ENCODE results near the gene CHDH. TPM values are rescaled to one million over a fixed set of nuclear protein-coding genes. Genes with fewer than 3 reads are reported as not detected.

The CHDH gene
- total and polyA plus RNA-seq, 7 donors: 0.29 to 6.1 (median 2.0) TPM

GRCh38 chr3:53791317-53791716 is 54.9 kb downstream of the CHDH start:
- 74 to 86% (median 82%) methylated on average over 7 of the region's 7 CpGs for WGBS, 3 donors
- no peak overlapping the region for H3K4me3 ChIP-seq
- DNase-seq (no peak), ATAC-seq (no peak)
- intact Hi-C loops (cut with DNase I): no loop called here
- no peak for TF ChIP-seq CTCF (IDR thresholded peaks at IDR 0.05)
- no peaks in the 10 kb centered on the region for H3K36me3 ChIP-seq (ENCODE audit: insufficient read depth in 1 of 2, low read depth in 1 of 2)
- H3K4me1 ChIP-seq: no peaks in the 10 kb centered on the region
- peaks cover 0 to 38% (median 4%) of the 10 kb centered on the region in 3 donors for H3K27me3 ChIP-seq (ENCODE audit: insufficient read depth in 3 of 3, low read length in 2 of 3)
- no peaks in the 10 kb centered on the region for H3K9me3 ChIP-seq
- H3K27ac ChIP-seq: no peak overlapping the region

- ATAC-seq: no peak
- intact Hi-C loops (cut with DNase I): no loop called here
Measured at GRCh38 chr3:53790470-53790869, 55.7 kb downstream of the CHDH start.

GRCh38 chr3:53789459-53789858 is 56.8 kb downstream of the CHDH start:
- 82 to 87% (median 85%) methylated on average over 16 of the region's 16 CpGs for WGBS, 3 donors
- ATAC-seq: no peak
- Histone ChIP-seq H3K36me3 (ENCODE audit: insufficient read depth in 1 of 2, low read depth in 1 of 2) (no peaks in the 10 kb centered on the region), H3K4me1 (no peaks in the 10 kb centered on the region), H3K4me3 (no peak overlapping the region), H3K9me3 (no peaks in the 10 kb centered on the region), H3K27ac (no peak overlapping the region), H3K27me3 (ENCODE audit: insufficient read depth in 3 of 3, low read length in 2 of 3) (peaks cover 0 to 21% (median 4%) of the 10 kb centered on the region in 3 donors)
- intact Hi-C loops (cut with DNase I): no loop called here
- no peak for DNase-seq
- no peak for TF ChIP-seq CTCF (IDR thresholded peaks at IDR 0.05)

More at GRCh38 chr3:53790470-53790869, 55.7 kb downstream of the CHDH start:
- no peak for TF ChIP-seq CTCF (IDR thresholded peaks at IDR 0.05)
- Histone ChIP-seq H3K4me3 (no peak overlapping the region), H3K4me1 (no peaks in the 10 kb centered on the region), H3K27ac (no peak overlapping the region), H3K9me3 (no peaks in the 10 kb centered on the region), H3K36me3 (ENCODE audit: insufficient read depth in 1 of 2, low read depth in 1 of 2) (no peaks in the 10 kb centered on the region), H3K27me3 (ENCODE audit: insufficient read depth in 3 of 3, low read length in 2 of 3) (peaks cover 0 to 29% (median 4%) of the 10 kb centered on the region in 3 donors)
- 81 to 84% (median 82%) methylated on average over 5 of the region's 5 CpGs for WGBS, 3 donors
- no peak for DNase-seq

GRCh38 chr3:53788038-53788437 is 58.2 kb downstream of the CHDH start:
- no peak for TF ChIP-seq CTCF (IDR thresholded peaks at IDR 0.05)
- intact Hi-C loops (cut with DNase I): no loop called here
- Histone ChIP-seq H3K4me1 (no peaks in the 10 kb centered on the region), H3K36me3 (ENCODE audit: insufficient read depth in 1 of 2, low read depth in 1 of 2) (no peaks in the 10 kb centered on the region), H3K27ac (no peak overlapping the region), H3K27me3 (ENCODE audit: insufficient read depth in 3 of 3, low read length in 2 of 3) (peaks cover 0 to 21% (median 4%) of the 10 kb centered on the region in 3 donors), H3K9me3 (no peaks in the 10 kb centered on the region), H3K4me3 (no peak overlapping the region)
- ATAC-seq (no peak), DNase-seq (no peak)
- 63 to 67% (median 65%) methylated on average over 5 of the region's 5 CpGs for WGBS, 3 donors

GRCh38 chr3:53787016-53787415 is 59.2 kb downstream of the CHDH start:
- Histone ChIP-seq H3K27ac (no peak overlapping the region), H3K4me1 (no peaks in the 10 kb centered on the region), H3K9me3 (no peaks in the 10 kb centered on the region), H3K27me3 (ENCODE audit: insufficient read depth in 3 of 3, low read length in 2 of 3) (peaks cover 0 to 21% (median 4%) of the 10 kb centered on the region in 3 donors), H3K4me3 (no peak overlapping the region), H3K36me3 (ENCODE audit: insufficient read depth in 1 of 2, low read depth in 1 of 2) (no peaks in the 10 kb centered on the region)
- no peak for TF ChIP-seq CTCF (IDR thresholded peaks at IDR 0.05)
- ATAC-seq (no peak), DNase-seq (no peak)
- intact Hi-C loops (cut with DNase I): no loop called here
- 79 to 88% (median 83%) methylated on average over 9 of the region's 9 CpGs for WGBS, 3 donors
